Endothelial cell of umbilical vein (primary cell): ENCODE measurements around the gene SIGLEC15. TPM values are rescaled to one million over a fixed set of nuclear protein-coding genes. Genes with fewer than 3 reads are reported as not detected.

Experiments used
- BruUV-seq: library from RNA; stranded (reverse); fragments of 400-500 nt; replicated peaks from 2 replicates; lab custom pipeline; 2021; lab: Mats Ljungman, UMichigan
- CTCF ChIA-PET: fragments of 300-600, 350-600 bp; sonication (Branson Sonifier 250); formaldehyde crosslinking; loops from one replicate; lab custom pipeline; 2021; ENCODE audit warnings: antibody characterized with exemption, inconsistent platforms; lab: Charles Lee
- POLR2A ChIA-PET: fragments of 300-600, 350-600 bp; sonication (Branson Sonifier 250); formaldehyde crosslinking; loops from one replicate; lab custom pipeline; 2021; ENCODE audit warnings: antibody characterized with exemption, inconsistent platforms; lab: Charles Lee
- DNase-seq: peaks from one replicate; pipeline ENCODE4 v3.0.0-alpha.2; 2011; ENCODE audit warnings: low read depth, low spot score
- FAIRE-seq: peaks from 2 replicates; lab custom pipeline; 2011; peaks lifted over from hg19 to GRCh38; lab: Jason Lieb, UNC
- H2AFZ ChIP-seq: 2 replicates; pipeline ENCODE4 v1.6.0; 2012; ENCODE audit warnings: low read depth, low read length, control low read depth, inconsistent platforms
- H3K27ac ChIP-seq: 2 replicates; pipeline ENCODE4 v1.5.1; 2011; ENCODE audit warnings: low read depth, mild to moderate bottlenecking, control low read depth, low read length, moderate library complexity; ENCODE audit not compliant: insufficient read depth
- H3K27me3 ChIP-seq, 2 experiments: 2 replicates each; pipeline versions ENCODE4 v1.6.0 to v1.6.1; 2011; ENCODE audit warnings: low read length in 2 of 2, mixed read lengths in 1 of 2; ENCODE audit not compliant: control insufficient read depth in 2 of 2, insufficient read depth in 2 of 2
- H3K36me3 ChIP-seq, 2 experiments: 2 replicates in 1 of 2; 3 replicates in 1 of 2; pipeline ENCODE4 v1.5.1; 2011; ENCODE audit warnings: low read length in 2 of 2, mild to moderate bottlenecking in 1 of 2, moderate library complexity in 1 of 2; ENCODE audit not compliant: control insufficient read depth in 2 of 2, insufficient read depth in 2 of 2; ENCODE audit errors: extremely low read depth in 1 of 2
- H3K4me1 ChIP-seq: 3 replicates; pipeline ENCODE4 v1.5.1; 2011; ENCODE audit warnings: mild to moderate bottlenecking, low read length; ENCODE audit not compliant: control insufficient read depth, insufficient read depth; ENCODE audit errors: extremely low read depth
- H3K4me2 ChIP-seq: 2 replicates; pipeline ENCODE4 v1.6.1; 2011; ENCODE audit warnings: low read length, control low read depth, mixed read lengths; ENCODE audit not compliant: insufficient read depth
- H3K4me3 ChIP-seq, 3 experiments: fragments of 200-600 bp in 1 of 3; sonication (generic), shearing (Covaris generic) in 1 of 3; replicated peaks in 1 of 3; 2 replicates each; pipeline ENCODE4 v1.5.1; 2011 to 2016; ENCODE audit warnings: control low read depth in 3 of 3, low read length in 3 of 3, mild to moderate bottlenecking in 2 of 3, inconsistent platforms in 1 of 3, low read depth in 1 of 3, moderate library complexity in 1 of 3; ENCODE audit not compliant: insufficient read depth in 1 of 3
- H3K79me2 ChIP-seq: 2 replicates; pipeline ENCODE4 v1.6.0; 2012; ENCODE audit warnings: low read length, inconsistent platforms; ENCODE audit not compliant: control insufficient read depth, insufficient read depth
- H3K9ac ChIP-seq: replicated peaks from 2 replicates; pipeline ENCODE3; 2011; ENCODE audit warnings: low read length, control low read depth; ENCODE audit not compliant: insufficient read depth; ENCODE audit errors: extremely low read depth
- H3K9me1 ChIP-seq: replicated peaks from 3 replicates; pipeline ENCODE4 v1.6.0; 2011; ENCODE audit warnings: mild to moderate bottlenecking, low read length; ENCODE audit not compliant: control insufficient read depth, insufficient read depth; ENCODE audit errors: extremely low read depth
- H3K9me3 ChIP-seq: replicated peaks from 2 replicates; pipeline ENCODE4 v1.5.1; 2012; ENCODE audit warnings: low read length, inconsistent platforms; ENCODE audit not compliant: control insufficient read depth, insufficient read depth
- H4K20me1 ChIP-seq: replicated peaks from 2 replicates; pipeline ENCODE3; 2011; ENCODE audit warnings: mild to moderate bottlenecking, low read length; ENCODE audit not compliant: control insufficient read depth, insufficient read depth; ENCODE audit errors: extremely low read depth
- EZH2 ChIP-seq: IDR thresholded peaks from 2 replicates; pipeline ENCODE4 v1.6.1; 2012; ENCODE audit warnings: borderline replicate concordance, low read depth, mild to moderate bottlenecking, moderate library complexity, low read length, inconsistent platforms; ENCODE audit not compliant: severe bottlenecking
- FOS ChIP-seq: IDR thresholded peaks from 2 replicates; pipeline ENCODE4 v1.6.1; 2011; ENCODE audit warnings: mild to moderate bottlenecking, low read length, moderate library complexity, borderline replicate concordance; ENCODE audit not compliant: insufficient read depth
- GATA2 ChIP-seq: IDR thresholded peaks from 2 replicates; pipeline ENCODE4 v1.7.0; 2011; ENCODE audit warnings: low read depth, mild to moderate bottlenecking, moderate library complexity, mixed read lengths, low read length; ENCODE audit not compliant: insufficient read length, insufficient read depth
- JUN ChIP-seq: IDR thresholded peaks from 2 replicates; pipeline ENCODE4 v1.6.1; 2011; ENCODE audit warnings: borderline replicate concordance, low read depth; ENCODE audit not compliant: insufficient read length, insufficient read depth
- POLR2A ChIP-seq: IDR thresholded peaks from 2 replicates; pipeline ENCODE4 v1.6.1; 2012; ENCODE audit warnings: low read depth, mild to moderate bottlenecking, control low read depth, low read length
- POLR2AphosphoS5 ChIP-seq: IDR thresholded peaks from 2 replicates; pipeline ENCODE4 v1.6.1; 2012; ENCODE audit warnings: low read depth, mild to moderate bottlenecking, control low read depth, low read length, moderate library complexity; ENCODE audit not compliant: insufficient read depth
- dilution Hi-C: fragments of 300-500 bp; cut with MboI; formaldehyde crosslinking; loops from one replicate; pipeline ENCODE4 v1.15.0; 2019; ENCODE audit warnings: low sequenced_read_pairs; ENCODE audit not compliant: extremely low pct_ligation_motif_present
- intact Hi-C: fragments of 100-400 bp; cut with micrococcal nuclease; formaldehyde crosslinking; loops from one replicate; pipeline ENCODE4 v1.10.0; 2022
- polyA plus RNA-seq, 4 experiments: library from polyadenylated mRNA; depleted of rRNA in 3 of 4; stranded (reverse) in 3 of 4; unstranded in 1 of 4; fragments of >200 nt; gene quantifications; 2 replicates each; pipeline versions ENCODE4 v1.2.1 to v1.2.3, GENCODE V29; 2011 to 2012; ENCODE audit warnings: missing spikeins in 1 of 4
- total RNA-seq: library from RNA; stranded (reverse); gene quantifications from 2 replicates; pipeline ENCODE4 v1.2.3, GENCODE V29; 2021
- TF ChIP-seq, protein P1 (sequence below): IDR thresholded peaks from 2 replicates; pipeline ENCODE4 v1.6.1; 2011; ENCODE audit not compliant: insufficient read depth, insufficient read length

The SIGLEC15 gene
- total and polyA plus RNA-seq, 2 donors (not counting 3 experiments of a cell fraction or from before 2014, with no cell fraction given), result not detected

DNA sequence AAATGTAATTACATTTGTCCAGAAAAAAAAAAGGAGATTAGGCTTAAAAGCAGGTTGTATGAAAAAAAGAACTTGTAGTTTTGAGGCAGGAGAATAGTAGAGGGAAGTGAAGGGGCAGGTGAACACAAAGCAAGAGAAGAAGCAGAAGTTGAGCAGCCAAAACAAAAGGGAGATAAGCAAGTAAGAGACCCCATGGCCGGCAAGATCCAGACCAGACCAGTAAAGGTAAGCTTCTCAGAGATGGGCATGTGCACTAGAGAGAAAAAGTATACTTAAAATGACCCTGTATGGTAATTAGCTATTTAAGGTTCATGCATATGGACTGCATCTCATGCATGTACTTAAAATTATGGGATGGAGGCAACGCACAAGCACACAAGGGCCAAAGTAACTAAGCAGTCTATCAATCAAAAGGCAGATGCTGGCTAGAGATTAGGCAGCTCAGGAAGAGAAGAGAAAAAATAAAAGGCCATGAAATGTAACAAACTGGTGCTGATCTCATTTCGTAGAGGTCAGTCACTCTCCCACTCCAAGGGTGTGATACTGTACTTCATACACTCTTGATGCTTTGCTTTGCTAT is 9.7 kb downstream of the SIGLEC15 start:
- TF ChIP-seq, protein P1, sequence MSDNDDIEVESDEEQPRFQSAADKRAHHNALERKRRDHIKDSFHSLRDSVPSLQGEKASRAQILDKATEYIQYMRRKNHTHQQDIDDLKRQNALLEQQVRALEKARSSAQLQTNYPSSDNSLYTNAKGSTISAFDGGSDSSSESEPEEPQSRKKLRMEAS, result no peak
- TF ChIP-seq FOS (no peak), POLR2A (no peak), JUN (no peak), GATA2 (no peak), POLR2AphosphoS5 (no peak), EZH2 (no peak)
- H3K9me3 ChIP-seq, result no peaks in the 10 kb centered on the region
- ChIA-PET POLR2A (no interaction called here), CTCF (interaction anchor here (0.7 to 8.1 kb wide), 6 partner anchors 45 to 111 kb away, joined by 3 to 307 read pairs (median 4); partner anchors contain the start of gene SLC14A1)
- H2AFZ ChIP-seq, result no peak overlapping the region
- H3K36me3 ChIP-seq, result no peaks in the 10 kb centered on the region
- no peaks in the 10 kb centered on the region for H3K9me1 ChIP-seq
- FAIRE-seq (no peak), DNase-seq (no peak)
- no peak overlapping the region for H3K4me2 ChIP-seq
- intact Hi-C loops, result no loop called here
- no TSS peak for BruUV-seq
- no peak overlapping the region for H3K4me3 ChIP-seq
- dilution Hi-C loops, result no loop called here
- peaks cover 29 to 48% of the 10 kb centered on the region in 2 experiments for H3K27me3 ChIP-seq
- no peaks in the 10 kb centered on the region for H4K20me1 ChIP-seq
- no peak overlapping the region for H3K27ac ChIP-seq
- H3K79me2 ChIP-seq, result no peaks in the 10 kb centered on the region
- peaks cover 4% of the 10 kb centered on the region for H3K4me1 ChIP-seq
- H3K9ac ChIP-seq, result no peak overlapping the region
